Midbrain (tissue), 1 donor: ENCODE measurements around the gene TRAT1.
"Not testable (repeated sequence)": the region's sequence is repeated elsewhere in the genome, so short reads cannot be mapped to it uniquely, and the experiment has no call there.

Source experiments
- DNase-seq: peaks from one replicate; lab custom pipeline; 2025; lab: John Stamatoyannopoulos, UW

TRAT1 gene, protein sequence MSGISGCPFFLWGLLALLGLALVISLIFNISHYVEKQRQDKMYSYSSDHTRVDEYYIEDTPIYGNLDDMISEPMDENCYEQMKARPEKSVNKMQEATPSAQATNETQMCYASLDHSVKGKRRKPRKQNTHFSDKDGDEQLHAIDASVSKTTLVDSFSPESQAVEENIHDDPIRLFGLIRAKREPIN

GRCh38 chr3:108822123-108822897, at the start of gene TRAT1:
Gene TRAT1, plus strand, starts transcription at chr3:108822786. Its CDS starts 142 bp downstream, at chr3:108822928.
- no peak for DNase-seq

- DNase-seq = no peak
Measured at GRCh38 chr3:108775649-108776048, 46.9 kb upstream of the TRAT1 start.

DNA sequence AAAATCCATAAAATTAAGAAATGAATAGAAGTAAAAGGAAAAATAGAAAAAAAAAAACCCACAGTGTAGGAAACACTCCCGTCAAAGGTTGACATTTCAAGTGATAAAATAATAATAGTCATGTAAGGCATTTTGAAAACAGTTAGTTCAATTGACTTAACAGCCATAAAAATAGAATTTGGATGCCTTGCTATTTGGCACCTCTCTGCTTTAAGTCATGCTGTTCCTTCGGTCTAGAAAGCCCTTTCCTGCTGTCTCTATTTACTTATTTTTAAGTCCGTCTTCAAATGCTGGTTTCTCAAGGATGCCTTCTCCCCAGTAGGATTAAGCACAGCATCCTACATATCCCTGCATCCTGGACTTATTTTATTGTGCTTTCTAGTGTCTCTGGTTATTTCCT, 43.1 kb upstream of the TRAT1 start:
- no peak for DNase-seq

DNA sequence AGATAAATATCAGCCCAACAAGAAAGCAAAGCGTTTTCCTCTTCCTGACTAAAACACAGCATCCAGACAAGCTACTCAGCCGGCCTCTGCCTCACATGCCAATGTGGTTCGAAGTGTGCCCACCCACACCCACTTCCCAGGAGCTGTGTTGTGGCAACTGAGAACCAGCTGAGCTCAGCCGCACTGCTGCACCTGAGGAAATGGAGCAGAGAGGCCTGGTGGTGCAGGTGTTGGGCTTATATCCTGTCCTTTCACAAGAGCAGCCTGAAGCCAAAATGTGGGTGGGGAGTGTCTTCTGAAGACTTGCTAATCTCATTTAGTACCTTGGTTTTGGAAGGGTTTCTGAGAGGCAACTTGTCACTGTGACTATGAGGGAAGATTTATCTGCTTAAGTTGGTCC, 42.4 kb upstream of the TRAT1 start:
- DNase-seq = no peak

- DNase-seq = no peak
Measured at GRCh38 chr3:108791473-108791872, 31.1 kb upstream of the TRAT1 start.

- DNase-seq = no peak
Measured at GRCh38 chr3:108804437-108804836, 18.1 kb upstream of the TRAT1 start.

- DNase-seq = no peak
Measured at GRCh38 chr3:108804966-108805365, 17.6 kb upstream of the TRAT1 start.

- no peak for DNase-seq
Measured at GRCh38 chr3:108806316-108806715, 16.3 kb upstream of the TRAT1 start.

DNA sequence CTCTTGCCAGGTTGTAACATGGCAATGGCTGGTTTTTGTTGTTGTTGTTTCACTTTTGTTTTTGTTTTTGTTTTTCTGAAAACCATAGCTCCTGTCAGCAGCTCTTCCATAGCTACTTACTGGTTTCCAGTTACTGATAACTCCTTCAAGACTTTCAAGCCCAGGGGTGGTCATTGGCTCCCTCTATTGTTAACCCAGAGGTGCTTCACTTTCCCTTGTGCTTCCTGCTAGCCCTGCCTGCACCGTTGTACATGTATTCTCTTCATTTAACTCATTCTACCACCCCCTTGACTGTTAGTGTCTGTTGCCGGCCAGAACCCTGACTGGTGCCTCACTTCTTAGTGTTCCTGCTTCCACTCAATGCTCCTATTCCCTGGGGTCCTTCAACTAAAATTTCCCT, 4.2 kb upstream of the TRAT1 start:
- no peak for DNase-seq

DNA sequence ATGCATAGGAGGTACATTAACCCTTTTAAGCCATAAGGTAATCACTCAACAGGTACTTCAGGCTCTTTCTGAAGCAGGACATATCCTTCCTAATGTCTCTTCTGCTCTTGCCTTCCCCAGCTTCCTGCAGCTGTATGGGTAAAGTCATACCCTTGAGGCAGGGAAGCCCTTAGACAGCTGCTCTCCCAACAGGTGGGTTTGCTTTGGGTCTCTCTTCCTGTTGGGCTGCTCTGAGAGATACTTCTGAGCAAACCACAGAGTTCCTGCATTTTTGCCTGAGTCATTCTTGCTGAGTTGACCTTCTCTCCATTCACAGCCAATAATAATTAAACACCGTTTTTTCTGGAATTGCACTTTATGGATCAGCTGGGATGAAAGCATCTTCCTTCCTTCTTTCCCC, 2.0 kb upstream of the TRAT1 start:
- DNase-seq = no peak

DNA sequence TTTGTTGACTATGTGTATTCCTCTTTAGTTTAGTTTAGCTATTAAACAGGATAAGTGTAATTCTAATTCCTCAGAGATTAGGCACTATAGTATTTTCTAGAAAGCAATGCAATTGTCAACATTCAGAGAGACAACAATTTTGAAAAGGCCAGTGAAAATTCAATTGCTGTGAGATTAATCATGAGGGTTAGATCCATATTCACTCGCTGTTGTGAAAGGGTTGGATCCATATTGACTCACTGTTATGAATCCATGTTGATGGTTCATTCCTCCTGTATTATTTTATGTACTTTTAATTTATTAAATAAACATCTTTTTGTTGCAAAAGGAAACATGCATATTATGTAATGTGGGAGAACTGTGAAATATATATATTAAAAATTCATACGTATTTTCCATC, 641 bp downstream of the TRAT1 start:
- no peak for DNase-seq

DNA sequence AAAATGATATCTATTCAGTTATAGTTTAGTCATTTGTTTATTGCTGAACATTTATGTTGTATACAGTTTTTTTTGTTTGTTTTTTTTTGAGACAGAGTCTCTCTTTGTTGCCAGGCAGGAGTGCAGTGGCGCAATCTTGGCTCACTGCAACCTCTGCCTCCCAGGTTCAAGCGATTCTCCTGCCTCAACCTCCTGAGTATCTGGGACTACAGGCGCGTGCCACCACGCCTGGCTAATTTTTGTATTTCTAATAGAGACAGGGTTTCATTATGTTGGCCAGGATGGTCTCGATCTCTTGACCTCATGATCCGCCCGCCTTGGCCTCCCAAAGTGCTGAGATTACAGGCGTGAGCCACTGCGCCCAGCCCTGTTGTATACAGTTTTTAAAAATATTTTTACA, 1.2 kb downstream of the TRAT1 start:
- DNase-seq = not testable (repeated sequence)

GRCh38 chr3:108826309-108827187, 4.0 kb downstream of the TRAT1 start:
- DNase-seq = no peak

GRCh38 chr3:108830381-108830780, 7.8 kb downstream of the TRAT1 start:
- DNase-seq = no peak

GRCh38 chr3:108830991-108831614, 8.5 kb downstream of the TRAT1 start:
- no peak for DNase-seq

GRCh38 chr3:108833611-108834010, 11.0 kb downstream of the TRAT1 start:
- no peak for DNase-seq

- no peak for DNase-seq
Measured at GRCh38 chr3:108834551-108834950, 12.0 kb downstream of the TRAT1 start.

GRCh38 chr3:108835101-108835500, 12.5 kb downstream of the TRAT1 start:
- no peak for DNase-seq

- DNase-seq = no peak
Measured at GRCh38 chr3:108838436-108838835, 15.8 kb downstream of the TRAT1 start.

- no peak for DNase-seq
Measured at GRCh38 chr3:108845709-108846293, 23.2 kb downstream of the TRAT1 start.

DNA sequence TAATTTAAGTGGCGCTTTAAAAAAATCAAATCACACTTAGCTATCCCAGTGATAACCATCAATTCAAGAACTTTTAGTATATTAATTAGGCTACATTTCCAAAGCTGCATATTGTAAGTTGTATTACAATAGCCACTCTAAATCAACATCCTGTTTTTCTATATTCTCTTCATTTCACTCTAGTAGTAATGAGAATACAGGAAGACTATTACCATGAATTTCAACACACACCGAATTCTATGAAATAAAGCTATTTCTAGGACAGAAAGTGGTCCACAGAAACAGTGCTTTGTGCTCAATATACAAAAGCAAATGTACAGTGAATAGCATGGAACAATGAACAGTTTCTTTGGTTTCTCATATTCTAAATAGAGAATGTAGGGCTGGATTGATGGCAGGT, 24.6 kb downstream of the TRAT1 start:
- no peak for DNase-seq

GRCh38 chr3:108849075-108849474, 26.5 kb downstream of the TRAT1 start:
- no peak for DNase-seq
